Hematopoietic multipotent progenitor cell treated with erythropoietin and hydrocortisone succinate and interleukin-3 and kit ligand, for 6 days (in vitro differentiated cells): ENCODE results near the gene C10orf62.
A peak's percentile ranks its signal among the peaks of the same experiment; 100 is the strongest.
"Not testable (repeated sequence)": the region's sequence is repeated elsewhere in the genome, so short reads cannot be mapped to it uniquely, and the experiment has no call there.

Experiments used
- DNase-seq: peaks from one replicate; pipeline ENCODE4 v3.0.0-alpha.2; 2015

Gene C10orf62, protein sequence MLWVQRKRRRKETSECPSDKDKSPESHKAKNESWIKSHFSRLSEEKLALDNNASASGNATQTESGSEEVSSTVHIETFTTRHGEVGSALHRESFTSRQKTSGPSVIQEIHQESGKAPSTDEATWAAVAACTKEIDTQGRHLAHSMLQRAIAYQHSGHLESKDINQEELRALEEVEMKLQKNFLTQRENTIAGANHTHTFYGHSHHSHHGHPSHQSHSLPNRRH

DNA sequence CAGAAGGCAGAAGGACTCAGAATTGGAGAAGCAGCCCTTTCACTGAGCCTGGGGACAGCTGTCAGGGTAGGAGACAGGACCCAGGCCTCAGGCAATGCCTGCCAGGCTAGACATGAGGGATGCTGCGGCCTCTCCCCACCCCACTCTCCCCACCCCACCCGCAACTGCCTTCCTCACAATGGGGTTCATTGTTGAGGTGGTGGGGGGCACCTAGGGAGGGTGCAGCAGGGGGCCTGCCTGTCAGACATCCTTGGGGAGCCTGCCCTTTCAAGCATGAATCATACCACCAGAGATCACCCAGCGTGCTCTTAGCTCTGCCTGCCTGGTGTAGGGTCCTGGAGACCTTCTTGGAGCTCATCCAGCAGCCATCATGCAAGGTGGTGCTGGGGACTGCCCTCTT lies at the start of gene C10orf62:
Gene C10orf62 (plus strand): TSS at position 243 of the 400 bp plus-strand sequence. CDS start 177 bp downstream, outside the sequence.
- DNase-seq, result no peak

DNA sequence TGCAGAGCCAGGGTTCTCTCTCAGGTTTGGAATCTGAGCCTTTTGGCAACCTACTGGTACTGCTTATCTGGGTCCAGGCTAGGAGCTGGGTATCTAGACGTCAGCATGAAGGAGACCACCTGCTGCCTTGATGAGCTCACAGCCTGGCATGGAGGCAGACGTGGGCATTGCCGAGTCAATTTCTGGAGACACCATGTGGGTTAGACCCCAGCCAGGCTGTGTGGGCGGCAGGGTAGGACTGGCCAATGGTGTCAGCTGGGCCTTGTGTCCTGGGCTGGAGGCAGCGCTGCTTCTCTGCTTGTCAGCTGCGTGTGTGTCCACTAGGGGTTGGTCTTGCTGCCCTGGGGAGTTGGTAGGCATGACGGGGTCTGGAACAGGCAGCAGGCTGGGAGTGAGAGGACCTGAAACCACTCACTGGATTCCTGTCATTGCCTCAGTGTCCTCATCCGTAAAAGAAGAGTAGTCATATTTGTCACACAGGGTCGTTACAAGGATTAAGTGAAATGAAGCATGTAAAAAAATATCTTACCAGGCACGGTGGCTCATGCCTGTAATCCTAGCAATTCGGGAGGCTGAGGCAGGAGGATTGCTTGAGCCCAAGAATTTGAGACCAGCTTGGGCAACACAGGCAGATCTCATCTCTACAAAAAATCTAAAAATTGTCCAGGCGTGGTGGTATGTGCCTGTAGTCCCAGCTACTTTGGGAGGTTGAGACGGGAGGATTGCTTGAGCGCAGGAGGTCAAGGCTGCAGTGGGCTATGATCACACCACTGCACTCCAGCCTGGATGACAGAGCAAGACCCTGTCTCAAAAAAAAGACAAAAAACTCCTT lies 48.6 kb upstream of the C10orf62 start:
- DNase-seq, result no peak

DNA sequence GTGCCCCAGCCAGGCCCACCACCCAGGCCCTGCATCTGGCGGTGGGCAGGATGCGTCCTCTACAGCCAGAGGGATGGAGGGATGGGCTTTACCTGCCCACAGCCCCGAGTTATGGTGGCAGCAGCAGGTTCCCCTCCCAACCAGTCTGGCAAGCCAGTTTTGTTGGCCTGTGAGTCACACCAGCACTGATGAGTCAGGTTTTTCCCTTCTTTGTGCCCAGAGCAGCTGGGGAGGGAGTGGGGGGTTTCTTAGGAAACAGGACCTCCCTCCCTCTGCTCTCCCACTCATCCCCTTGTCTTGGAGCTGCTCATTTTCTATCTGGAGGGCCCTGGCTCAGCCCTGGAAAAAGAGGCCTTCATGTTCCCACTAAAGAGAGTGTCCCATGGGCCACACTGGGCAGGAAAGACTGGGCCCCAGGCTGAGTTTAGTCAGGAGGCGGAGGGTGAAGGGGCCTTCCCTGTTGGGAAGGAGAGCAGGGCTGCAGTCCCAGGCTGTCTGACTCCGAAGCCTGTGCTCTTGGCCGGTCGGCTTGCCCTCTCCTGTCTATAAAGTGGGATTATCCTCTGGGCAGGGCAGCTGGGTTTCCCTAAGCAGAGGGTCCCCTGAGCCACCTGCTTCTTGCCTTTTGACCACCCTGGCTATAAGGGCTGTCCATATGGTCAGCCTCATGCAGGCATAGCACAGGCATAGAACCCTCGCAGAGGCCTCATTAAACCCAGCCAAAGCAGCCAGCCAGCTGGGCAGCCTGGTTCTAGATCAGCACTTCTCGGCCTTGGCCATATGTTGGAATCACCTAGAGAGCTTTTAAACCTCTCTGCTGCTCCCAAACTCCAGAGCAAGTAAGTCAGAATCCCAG lies 47.1 kb upstream of the C10orf62 start:
- no peak for DNase-seq

DNA sequence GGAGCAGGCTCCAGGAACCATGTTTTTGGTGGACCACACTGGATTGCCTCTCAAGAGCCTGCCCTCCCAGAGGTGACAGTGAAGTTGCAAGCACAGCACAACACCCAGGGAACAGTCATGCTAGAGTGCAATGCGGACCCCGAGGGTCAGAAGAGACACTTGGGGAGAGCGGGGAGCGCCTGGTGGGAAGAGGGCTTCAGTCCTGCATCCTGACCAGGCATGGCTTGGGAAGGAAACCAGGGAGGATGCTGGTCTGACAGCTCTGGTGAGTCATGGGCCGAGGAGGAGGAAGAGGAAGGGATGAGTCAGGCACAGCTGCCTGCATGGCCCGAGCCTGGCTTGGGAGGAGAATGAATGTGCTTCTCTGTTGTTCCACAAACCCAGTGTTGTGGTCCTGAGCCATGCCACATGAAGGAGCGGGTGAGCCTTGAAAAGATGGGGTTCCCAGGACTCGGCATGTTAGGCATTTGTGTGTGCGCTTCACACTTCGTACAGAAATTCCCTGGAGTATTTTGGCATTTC lies 46.4 kb upstream of the C10orf62 start:
- DNase-seq, result peak; percentile 50

DNA sequence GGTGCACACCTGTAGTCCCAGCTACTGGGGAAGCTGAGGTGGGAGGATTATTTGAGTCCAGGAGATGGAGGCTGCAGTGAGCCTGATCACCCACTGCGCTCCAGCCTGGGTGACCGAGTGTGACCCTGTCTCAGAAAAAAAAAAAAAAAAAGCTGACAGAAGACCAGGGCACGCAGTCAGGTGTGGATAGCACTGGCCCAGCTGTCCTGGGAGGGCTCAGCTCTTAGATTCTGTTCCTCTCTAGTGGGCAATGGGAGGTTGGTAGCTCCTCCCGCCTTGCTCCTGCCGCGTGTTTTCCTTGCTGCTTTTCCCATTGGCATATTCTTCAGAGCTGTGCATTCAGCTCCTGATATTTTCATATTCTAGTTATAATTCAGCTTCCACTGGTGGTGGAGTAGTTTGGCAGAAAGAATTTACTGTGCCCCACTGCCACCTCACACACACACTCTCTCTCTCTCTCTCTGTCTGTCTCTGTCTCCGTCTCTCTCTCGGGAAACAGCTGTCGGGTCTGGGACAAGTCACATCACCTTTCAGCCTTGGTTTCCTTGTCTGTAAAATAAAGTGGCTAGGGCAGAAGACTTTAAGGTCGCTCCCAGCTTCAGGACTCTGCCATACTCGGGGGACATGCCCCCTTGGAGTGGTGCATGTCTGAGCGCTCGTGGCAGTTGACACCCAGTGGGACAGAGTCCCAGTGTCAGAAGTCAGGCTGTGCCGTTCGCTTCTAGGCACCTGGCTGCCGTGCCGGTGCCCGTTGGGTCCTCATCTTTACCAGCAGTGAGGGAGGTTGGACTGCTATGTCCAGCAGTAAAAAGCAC lies 42.9 kb upstream of the C10orf62 start:
- no peak for DNase-seq

DNA sequence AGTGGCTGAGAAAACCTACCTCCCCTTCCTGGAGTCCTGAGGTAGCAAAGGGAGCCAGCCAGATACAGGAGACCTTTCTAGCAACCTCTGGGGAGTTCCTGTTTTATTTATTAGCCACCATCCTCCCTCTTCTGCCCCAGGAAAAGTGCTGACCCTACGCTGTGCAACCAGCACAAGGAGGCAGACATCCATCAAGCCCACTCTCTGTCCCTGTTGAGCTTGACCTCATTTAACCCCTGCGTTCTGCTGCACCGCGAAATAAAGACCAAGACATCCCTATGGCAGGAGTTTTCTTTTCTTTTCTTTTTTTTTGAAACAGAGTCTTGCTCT lies 42.3 kb upstream of the C10orf62 start:
- no peak for DNase-seq

DNA sequence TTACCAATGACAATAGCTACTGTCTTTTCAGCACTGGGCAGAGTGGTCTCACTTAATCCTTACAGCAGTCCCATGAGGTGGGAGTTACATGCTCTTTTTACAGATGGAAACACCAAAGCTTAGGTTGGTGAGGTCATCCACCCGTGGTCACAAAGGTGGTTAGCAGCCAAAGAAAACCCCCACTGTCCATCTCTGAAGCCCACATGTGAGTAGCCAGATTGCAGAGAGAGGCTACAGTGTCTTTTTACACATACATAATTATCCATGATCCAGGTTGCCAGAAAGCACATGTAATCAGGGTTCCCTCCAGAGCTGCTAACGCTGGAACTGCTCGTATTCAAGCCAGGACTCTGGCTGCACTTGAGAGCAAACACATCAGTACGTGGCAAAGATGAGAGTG lies 41.6 kb upstream of the C10orf62 start:
- DNase-seq, result no peak

DNA sequence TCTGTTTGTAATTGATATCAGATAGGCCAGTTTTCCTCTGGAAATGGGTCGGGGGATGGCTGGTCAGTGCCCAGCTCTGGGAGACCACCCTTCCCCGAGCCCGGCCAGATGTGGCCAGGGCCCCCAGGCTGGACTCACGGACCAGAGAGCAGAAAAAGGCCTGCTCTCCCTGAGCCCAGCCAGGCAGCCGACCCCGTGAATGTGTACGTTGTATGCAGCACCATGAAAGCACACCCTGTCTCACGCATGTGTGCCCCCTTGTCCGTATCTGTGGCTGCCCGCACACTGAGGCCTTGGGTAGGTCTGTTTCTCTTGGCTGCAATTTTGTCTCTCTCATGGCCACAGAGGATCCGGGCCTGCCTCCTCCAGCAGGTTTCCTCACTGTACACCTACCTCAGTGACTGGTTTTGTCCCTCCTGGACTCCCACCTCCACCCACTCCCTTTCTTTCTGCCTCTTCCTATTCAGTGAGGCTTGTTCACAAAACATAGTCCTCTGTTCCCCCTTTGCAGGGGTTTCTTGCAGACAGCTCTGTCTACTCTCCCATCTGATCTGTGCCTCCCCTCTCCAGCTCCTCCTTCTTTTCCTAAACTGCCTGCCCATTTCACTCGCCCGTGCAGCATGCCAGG lies 40.6 kb upstream of the C10orf62 start:
- no peak for DNase-seq

DNA sequence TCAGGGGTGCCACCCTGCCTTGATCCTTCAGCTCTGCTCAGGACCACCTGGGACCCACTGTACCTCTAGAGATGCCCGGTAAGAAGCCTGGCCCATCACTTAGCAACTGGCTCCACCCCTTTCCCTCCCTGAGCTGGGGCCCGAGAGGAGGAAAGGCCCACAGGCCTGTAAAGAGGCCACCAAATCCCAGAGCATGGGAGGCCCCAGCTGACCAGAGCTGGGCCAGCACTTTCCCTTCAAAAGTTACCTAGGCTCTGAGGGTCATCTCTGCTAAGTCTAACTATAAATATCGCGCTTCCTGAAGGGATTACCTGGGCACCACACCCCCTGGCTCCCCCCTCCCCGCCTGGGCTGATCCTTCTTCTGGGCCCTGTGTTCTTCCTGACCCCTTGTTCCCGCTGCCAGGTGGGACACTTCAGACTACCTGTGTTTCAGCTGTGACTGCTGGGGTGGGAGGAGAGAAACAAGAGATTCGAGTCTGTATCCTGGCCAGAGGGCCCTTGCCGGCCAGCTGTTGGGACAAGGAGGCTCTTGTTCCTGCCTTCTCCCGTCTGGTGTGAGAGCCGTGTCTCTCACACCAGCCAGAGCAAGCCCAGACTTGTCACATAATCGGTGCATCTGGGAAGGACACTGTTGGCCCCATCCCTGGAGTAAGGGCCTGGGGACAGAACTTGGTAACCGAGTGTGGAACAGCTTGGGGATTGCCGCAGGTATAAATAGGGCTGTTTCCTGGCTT lies 39.8 kb upstream of the C10orf62 start:
- no peak for DNase-seq

DNA sequence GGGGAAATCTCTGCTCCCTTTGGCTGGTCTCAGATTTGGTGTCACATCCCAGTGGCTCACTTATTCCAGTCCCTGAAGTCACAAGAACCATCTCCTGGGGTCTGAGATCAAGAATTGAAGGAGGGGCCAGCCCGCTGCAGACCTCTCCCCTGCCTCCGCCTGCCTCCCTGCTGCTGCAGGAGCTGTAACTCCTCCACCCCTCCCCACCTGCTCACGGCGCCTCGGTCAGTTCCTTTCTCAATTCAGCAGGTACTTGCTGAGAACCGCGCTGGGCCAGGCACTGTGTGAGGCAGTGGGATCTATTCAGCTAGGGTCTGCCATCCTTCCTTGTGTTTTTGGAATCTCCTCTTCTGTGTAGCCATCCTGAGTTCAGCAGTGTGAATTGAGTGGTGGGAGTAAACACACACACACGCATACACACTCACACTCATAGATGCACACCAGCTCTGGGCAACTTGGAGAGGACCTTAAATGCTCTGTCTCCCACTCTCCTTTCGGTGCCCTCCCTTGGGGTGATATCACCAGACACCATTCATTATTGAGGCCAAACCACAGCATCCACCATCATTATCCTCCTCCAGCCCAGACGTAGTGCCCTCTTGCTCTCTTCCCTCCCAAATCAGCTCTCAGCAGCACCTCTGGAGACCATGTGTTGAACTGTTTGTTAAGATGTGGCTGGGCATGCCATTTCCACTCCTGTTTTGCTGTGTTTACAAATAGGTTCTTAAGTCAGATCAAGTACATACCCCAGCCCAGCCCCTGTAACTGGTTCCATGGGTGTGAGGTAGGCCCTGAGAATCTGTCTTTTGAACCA lies 39.0 kb upstream of the C10orf62 start:
- peak; percentile 47 for DNase-seq

DNA sequence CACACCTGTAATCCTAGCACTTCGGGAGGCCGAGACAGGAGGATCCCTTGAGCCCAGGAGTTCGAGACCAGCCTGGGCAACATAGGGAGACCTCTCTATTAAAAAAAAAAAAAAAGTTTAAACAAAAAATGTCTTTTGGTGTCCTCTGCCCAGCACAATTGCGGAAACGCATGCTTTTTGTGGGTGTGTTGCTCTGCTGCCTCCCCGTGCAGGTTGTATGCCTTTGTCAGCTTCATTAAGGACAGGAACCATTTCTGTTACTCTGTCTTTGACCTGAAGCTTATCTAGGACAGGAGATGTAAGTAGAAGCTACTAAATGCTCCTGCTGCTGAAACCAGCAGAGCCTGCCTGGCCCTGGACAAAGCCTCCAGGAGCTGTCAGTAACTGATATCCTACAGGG lies 38.2 kb upstream of the C10orf62 start:
- DNase-seq, result no peak

DNA sequence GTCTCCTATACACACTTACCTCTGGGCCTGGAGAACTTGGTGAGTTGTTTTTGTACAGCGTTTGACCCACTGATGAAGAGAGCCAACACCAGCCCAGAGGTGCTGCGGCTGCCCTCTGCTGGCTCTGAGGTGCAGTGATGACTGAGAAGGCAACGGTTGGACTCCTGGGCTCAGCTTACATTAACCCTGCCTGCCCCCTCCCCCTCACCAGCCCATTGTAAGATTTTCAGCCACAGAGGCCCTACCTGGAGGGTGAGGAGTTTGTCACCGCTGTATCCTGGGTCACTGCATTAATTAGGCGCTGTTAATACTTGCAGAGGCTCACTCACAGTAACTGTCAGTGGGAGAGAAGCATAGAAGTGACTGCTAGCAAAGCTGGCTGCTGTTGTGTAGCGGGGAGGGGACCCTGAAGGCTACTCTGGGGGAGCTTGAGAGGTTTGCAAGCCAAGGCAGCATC lies 35.9 kb upstream of the C10orf62 start:
- peak; percentile 75 for DNase-seq

DNA sequence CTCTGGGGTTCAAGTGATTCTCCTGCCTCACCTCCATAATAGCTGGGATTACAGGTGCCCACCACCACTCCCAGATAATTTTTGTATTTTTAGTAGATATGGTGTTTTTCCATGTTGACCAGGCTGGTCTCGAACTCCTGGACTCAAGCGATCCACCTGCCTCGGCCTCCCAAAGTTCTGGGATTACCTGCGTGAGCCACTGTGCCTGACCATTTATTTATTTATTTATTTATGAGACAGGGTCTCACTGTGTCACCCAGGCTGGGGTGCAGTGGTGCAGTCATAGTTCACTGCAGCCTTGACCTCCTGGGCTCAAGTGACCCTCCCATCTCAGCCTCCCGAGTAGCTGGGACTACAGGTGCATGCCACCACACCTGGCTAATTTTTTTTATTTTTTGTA lies 35.2 kb upstream of the C10orf62 start:
- DNase-seq, result not testable (repeated sequence)

DNA sequence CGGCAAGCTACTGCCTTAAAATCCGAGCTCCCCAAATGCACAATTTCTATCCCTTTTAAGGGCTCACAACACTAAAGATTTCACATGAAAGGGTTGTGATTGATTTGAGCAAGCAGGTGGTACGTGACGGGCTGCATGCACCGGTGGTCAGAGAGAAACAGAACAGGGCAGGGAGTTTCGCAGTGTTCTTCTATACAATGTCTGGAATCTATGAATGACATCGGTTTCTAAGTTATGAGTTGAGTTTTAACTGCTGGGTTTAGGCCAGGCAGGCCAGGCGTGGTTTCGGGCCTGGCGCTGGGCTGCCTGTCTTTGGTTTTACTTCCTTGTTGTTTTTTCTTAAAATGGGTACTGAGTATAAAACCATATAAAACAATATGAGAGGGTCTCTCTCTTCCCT lies 34.0 kb upstream of the C10orf62 start:
- DNase-seq, result not testable (repeated sequence)

DNA sequence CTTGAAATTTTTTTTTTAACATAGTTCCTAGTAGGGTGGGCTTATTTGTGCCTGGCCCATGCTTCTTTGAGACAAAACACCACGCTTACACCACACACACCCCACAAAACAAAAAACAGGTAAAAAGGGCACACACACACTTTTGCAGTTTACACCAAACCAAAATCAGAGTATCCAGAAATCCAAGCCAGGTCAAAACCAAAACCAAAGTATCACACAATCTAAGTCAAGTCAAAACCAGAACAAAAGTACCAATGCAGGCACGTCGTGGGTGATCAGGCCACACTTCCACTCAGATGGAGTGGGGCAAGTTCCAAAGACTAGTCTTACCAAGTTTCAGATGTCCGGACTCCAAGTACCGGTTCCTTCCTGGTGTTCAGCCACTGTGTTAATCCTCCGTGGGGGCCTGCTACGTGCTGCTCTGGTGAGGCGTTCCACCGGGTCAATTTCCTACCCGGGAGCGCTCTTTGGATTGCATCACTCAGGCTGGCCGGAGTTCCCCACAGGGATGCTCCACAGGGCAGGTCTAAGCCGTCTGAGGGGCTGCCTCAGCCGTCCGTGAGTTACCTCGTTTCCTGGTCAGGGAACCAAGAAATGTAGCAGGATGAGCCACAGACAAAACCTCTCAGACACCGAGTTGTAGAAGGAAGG lies 28.7 kb upstream of the C10orf62 start:
- not testable (repeated sequence) for DNase-seq

DNA sequence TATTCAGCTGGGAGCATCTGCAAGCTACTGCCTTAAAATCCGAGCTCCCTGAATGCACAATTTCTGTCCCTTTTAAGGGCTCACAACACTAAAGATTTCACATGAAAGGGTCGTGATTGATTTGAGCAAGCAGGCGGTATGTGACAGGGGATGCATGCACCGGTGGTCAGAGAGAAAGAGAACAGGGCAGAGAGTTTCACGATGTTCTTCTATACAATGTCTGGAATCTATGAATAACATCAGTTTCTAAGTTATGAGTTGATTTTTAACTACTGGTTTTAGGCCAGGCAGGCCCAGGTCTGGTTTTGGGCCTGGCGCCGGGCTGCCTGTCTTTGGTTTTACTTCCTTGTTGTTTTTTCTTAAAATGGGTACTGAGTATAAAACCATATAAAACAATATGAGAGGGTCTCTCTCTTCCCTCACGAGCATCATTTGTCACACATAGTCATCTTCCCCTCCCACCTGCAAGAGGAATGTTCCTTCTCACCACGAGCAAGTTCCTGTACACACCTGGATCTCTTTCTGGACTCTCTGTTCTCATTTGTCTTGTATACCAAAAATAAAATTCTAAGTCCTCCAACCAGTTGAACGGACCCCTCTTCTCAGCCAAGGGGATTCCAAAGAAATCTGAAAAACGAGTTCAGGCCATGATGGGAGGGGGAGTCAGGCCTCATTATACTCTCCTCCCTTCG lies 28.0 kb upstream of the C10orf62 start:
- not testable (repeated sequence) for DNase-seq

DNA sequence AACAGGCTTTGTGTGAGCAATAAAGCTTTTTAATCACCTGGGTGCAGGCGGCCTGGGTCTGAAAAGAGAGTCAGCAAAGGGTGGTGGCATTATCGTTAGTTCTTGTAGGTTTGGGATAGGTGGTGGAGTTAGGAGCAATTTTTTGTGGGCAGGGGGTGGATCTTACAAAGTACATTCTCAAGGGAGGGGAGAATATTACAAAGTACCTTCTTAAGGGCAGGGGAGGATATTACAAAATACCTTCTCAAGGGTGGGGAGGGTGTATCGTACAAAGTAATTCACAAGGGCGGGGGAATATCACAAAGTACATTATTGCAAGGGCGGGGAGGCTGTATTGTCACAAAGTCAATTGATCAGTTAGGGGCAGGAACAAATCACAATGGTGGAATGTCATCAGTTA lies 27.2 kb upstream of the C10orf62 start:
- not testable (repeated sequence) for DNase-seq

DNA sequence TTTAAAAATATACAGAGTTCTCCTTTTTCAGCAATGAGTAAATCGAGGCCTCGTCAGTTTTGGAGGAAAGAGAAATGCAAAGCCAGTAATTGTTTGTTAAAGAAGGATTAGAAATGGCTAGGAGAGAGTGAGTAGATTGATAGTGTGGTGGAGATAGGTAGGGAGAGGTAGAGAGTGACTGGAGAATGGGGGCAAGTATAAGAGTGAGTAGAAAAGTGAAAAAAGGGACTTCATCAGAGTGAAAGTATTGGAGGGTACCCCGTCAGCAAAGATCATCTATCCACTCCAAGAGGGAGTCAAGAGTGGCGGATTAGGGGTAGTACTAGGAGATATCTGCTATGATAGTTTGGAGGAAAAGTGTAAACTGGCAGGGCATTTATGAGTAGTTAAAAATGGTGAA lies 26.2 kb upstream of the C10orf62 start:
- no peak for DNase-seq

DNA sequence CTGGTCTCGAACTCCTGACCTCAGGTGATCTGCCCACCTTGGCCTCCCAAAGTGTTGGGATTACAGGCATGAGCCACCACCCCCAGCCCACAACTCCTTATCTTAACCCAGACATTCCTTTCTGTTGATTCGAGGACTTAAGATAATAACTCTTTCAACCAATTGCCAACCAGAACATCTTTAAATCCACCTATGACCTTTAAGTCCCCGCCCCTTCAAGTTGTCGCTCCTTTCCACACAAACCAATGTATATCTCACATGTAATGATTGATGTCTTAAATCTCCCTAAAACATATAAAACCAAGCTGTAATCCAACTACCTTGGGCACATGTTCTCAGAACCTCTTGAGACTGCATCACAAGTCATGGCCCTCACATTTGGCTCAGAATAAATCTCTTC lies 24.7 kb upstream of the C10orf62 start:
- DNase-seq, result peak; percentile 31
